K562 (cell line): Measurements from ENCODE around the gene SMIM10L2A. TPM values are rescaled to one million over a fixed set of nuclear protein-coding genes. Genes with fewer than 3 reads are reported as not detected.

Experiments used
- CHD7 ChIP-seq: fragments of 200-600 bp; sonication (generic); IDR thresholded peaks from one replicate; pipeline ENCODE4 v1.6.1; 2012; ENCODE audit warnings: mild to moderate bottlenecking, low read depth, low read length, inconsistent platforms
- CXXC5 ChIP-seq: fragments of 250-450 bp; sonication (Bioruptor Pico); IDR thresholded peaks from 2 replicates; pipeline ENCODE4 v1.8.0; 2022; ENCODE audit warnings: inconsistent platforms, mild to moderate bottlenecking, moderate library complexity
- RERE ChIP-seq: sonication (generic); formaldehyde crosslinking; IDR thresholded peaks from 2 replicates; pipeline ENCODE4 v1.8.0; 2023; ENCODE audit warnings: missing genetic modification reagents, mild to moderate bottlenecking, borderline replicate concordance
- polyA plus RNA-seq, 8 experiments: library from polyadenylated mRNA; depleted of rRNA in 4 of 8; stranded (reverse) in 5 of 8; unstranded in 3 of 8; fragments of >200 nt; fragmentation: Nextera tagmentation in 2 of 8; fragmentation: Illumina TruSeq in 1 of 8; extraction: Ambion mirVana in 2 of 8; extraction: Trizol in 1 of 8; gene quantifications; 2 replicates each; pipeline versions ENCODE4 v1.2.1 to v1.2.3, GENCODE V29; 2011 to 2014; ENCODE audit warnings: inconsistent platforms in 1 of 8, missing spikeins in 1 of 8
- total RNA-seq, 7 experiments: library from RNA; depleted of rRNA in 6 of 7; stranded (reverse); fragments of >200 nt in 6 of 7; fragmentation: Illumina TruSeq in 2 of 7; extraction: Trizol in 2 of 7; gene quantifications; 2 replicates each; pipeline versions ENCODE4 v1.2.1 to v1.2.3, GENCODE V29; 2011 to 2021; ENCODE audit warnings: low replicate concordance in 1 of 7
- TF ChIP-seq, protein P1 (sequence below): fragments of 450-650 bp; IDR thresholded peaks from 2 replicates; pipeline ENCODE4 v1.6.1; 2018; ENCODE audit not compliant: partially characterized antibody

Gene SMIM10L2A
- total and polyA plus RNA-seq, 9 of the 15 experiments (the other 6 are each of a cell fraction or from before 2014, with no cell fraction given) = 0.03 to 0.14 (median 0.09) TPM; not detected in 2

GRCh38 chrX:135421932-135422809 lies at the start of gene SMIM10L2A (continued):
- TF ChIP-seq RERE (CRISPR knock-in tag) (no peak), CXXC5 (CRISPR knock-in tag) (peak; percentile 23; the same call in 1 of the 2 replicates), CHD7 (no peak)
- TF ChIP-seq, protein P1, sequence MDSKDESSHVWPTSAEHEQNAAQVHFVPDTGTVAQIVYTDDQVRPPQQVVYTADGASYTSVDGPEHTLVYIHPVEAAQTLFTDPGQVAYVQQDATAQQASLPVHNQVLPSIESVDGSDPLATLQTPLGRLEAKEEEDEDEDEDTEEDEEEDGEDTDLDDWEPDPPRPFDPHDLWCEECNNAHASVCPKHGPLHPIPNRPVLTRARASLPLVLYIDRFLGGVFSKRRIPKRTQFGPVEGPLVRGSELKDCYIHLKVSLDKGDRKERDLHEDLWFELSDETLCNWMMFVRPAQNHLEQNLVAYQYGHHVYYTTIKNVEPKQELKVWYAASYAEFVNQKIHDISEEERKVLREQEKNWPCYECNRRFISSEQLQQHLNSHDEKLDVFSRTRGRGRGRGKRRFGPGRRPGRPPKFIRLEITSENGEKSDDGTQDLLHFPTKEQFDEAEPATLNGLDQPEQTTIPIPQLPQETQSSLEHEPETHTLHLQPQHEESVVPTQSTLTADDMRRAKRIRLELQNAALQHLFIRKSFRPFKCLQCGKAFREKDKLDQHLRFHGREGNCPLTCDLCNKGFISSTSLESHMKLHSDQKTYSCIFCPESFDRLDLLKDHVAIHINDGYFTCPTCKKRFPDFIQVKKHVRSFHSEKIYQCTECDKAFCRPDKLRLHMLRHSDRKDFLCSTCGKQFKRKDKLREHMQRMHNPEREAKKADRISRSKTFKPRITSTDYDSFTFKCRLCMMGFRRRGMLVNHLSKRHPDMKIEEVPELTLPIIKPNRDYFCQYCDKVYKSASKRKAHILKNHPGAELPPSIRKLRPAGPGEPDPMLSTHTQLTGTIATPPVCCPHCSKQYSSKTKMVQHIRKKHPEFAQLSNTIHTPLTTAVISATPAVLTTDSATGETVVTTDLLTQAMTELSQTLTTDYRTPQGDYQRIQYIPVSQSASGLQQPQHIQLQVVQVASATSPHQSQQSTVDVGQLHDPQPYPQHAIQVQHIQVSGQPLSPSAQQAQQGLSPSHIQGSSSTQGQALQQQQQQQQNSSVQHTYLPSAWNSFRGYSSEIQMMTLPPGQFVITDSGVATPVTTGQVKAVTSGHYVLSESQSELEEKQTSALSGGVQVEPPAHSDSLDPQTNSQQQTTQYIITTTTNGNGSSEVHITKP = no peak
